COLO668 (cell line): ENCODE data around the gene RANGRF.
A peak's percentile ranks its signal among the peaks of the same experiment; 100 is the strongest.

Source experiments
- DNase-seq: peaks from one replicate; lab custom pipeline; 2025; ENCODE audit not compliant: unreplicated experiment; lab: John Stamatoyannopoulos, UW

Gene RANGRF

DNA sequence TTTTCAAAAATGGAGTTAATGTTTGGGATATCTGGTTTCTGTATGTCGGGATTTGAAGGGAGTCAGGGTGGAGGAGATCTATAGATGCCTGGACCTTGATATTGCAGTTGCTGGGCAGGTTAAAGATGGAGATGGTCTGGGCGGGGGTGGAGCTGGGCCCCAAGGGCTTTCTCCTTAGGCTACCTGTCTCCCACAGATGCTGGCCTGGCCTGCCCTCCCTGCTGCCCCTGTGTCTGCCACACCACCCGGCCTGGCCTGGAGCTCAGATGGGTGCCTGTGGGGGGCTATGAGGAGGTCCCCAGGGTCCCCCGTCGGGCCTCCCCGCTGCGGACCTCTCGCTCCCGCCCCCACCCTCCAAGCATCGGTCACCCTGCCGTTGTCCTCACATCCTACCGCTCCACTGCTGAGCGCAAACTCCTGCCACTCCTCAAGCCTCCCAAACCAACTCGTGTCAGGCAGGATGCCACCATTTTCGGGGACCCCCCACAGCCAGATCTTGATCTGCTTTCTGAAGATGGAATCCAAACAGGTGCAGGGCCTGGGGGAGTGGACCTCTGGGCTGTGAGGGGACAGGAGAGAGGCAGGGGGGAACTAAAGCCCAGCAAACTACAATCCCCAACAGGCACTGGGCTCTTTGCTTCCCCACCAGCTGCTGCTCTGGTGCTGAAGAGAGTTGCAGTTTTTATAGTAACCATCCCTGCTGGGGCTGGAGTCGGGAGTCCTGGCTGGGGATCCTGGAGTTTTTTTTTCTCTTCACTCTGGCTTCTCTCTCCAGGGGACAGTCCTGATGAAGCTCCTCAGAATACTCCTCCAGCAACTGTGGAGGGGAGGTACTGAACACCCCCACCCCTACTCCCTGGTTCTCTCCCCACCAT is 24.5 kb downstream of the RANGRF start:
- no peak for DNase-seq

DNA sequence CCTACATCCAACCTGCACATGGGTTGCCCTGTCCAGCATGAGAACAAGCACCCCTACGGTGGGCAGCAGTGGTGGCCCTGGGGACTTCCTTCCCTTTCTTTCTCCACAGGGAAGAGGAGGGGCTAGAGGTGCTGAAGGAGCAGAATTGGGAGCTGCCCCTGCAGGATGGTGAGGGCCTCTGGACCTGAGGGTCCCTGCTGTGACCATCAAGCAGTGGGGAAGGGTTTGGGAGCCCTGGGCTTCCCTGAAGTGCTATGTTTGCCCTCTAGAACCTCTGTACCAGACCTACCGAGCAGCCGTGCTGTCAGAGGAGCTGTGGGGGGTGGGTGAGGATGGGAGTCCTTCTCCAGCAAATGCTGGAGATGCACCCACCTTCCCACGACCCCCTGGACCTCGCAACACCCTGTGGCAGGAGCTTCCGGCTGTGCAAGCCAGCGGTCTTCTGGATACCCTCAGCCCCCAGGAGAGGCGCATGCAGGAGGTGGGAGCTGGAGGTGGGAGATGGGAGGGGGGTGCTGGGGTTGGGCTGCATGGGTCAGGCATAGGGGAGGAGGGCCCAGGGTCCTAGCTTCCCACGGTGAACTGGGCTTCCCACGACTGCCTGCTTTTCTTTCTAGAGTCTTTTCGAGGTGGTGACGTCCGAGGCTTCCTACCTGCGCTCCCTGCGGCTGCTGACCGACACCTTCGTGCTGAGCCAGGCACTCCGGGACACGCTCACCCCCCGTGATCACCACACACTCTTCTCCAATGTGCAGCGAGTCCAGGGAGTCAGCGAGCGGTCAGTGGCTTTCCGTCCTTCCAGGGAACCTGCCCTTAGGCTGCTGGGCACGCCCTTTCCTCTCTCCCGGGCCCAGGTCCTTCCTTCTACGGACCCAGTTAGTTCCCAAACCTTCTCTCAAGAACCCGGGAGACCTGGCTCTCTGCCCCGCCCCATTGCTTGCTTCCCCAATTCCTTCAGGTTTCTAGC is 26.6 kb downstream of the RANGRF start:
- no peak for DNase-seq

DNA sequence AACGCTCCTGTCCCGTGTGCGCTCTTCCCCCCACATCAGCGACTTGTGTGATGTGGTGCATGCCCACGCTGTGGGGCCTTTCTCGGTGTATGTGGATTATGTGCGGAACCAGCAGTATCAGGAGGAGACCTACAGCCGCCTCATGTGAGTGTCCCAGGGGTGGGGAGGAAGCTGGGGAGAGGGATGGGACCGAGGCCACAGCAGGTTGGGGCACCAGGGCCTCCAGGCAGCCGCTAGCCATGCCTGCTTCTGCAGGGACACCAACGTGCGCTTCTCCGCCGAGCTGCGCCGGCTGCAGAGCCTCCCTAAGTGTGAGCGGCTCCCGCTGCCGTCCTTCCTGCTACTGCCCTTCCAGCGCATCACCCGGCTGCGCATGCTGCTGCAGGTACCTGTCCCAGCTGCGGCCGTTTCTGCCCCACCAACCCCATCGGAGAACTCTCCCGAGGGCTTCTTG is 27.3 kb downstream of the RANGRF start:
- peak; percentile 2 for DNase-seq

DNA sequence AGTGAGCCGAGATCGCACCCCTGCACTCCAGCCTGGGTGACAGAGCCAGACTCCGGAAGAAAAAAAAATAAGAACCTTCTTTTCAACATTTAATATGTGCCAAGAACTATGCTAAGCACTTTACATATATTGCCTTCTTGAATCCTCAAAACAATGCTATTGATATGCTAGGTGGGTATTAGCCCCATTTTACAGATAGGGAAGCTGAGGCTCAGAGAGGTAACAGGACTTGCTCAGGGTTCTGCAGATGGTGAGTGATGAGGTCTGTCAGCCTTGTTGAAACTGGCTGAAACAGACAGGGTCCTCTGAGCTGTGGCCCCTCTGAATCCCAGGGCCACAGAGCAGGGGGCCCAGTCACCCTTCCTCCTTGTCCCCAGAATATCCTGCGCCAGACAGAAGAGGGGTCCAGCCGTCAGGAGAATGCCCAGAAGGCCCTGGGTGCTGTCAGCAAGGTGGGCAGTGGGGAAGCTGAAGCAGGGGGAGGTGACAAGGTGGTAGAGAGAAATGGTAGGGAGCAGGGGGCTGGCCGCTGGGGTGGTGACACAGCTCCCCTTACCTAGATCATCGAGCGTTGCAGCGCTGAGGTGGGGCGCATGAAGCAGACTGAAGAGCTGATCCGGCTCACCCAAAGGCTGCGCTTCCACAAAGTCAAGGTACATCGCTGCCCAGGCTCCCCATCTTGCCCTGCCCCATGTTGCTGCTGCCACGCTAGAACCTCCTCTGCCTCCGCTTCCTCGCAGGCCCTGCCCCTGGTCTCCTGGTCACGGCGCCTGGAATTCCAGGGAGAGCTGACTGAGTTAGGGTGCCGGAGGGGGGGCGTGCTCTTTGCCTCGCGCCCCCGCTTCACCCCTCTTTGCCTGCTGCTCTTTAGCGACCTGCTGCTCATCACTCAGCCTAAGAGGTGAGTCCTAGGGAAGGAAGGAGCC is 29.8 kb downstream of the RANGRF start:
- DNase-seq = no peak

DNA sequence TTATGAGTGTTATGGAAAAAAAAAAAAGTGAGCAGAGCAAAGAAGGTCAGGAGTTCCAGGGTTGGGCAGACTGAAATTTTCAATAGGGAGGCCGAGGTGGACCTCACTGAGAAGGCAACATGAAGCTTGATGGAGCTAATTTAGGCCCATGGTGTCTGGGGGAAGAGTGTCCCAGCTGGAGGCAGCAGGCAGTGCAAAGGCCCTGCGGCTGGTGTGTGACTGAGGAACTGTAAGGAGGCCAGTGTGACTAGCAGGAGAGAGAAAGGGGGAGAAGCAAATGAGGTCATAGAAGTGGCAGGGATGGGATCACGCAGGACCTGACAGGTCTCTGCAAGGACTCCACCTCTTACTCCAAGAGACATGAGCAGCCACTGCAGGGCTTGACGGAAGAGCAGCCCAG is 31.8 kb downstream of the RANGRF start:
- DNase-seq = no peak

DNA sequence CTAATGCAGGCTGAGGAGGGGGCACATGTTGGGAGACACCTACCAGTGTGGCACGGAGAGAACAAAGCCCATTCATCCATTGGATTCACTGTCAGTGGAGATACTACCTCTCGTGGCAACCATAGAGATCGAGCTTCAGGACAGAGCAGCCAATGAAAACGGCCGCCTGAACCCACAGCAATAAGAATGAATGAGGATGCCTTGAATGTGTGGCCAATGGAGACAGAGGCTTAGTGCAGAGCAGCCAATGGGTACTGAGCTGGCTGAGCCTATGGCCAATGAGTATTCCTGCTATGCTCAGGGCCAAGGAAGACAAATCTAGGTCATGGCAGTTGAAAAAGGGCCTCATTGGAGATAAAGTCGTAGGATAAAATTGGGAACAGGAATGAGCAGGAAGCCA is 32.5 kb downstream of the RANGRF start:
- DNase-seq = no peak

DNA sequence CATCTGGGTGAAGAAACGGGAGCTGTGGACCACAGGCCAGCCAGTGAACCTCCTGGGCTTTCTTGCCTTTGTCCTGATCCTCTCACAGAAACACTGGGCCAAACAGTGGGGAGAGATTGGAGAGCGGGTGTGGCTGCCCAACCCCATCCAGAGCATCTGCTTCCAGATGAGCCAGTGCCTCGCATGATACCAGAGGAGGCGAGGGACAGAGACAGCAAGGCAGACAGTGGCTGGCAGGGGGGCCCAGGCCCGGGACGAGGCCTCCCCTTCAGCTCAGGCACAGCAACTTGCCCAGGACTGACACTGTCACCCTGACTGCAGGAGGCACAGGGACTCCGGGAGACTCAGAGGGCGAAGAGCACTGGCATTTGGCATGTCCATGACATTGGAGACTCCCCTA is 33.6 kb downstream of the RANGRF start:
- DNase-seq = no peak

DNA sequence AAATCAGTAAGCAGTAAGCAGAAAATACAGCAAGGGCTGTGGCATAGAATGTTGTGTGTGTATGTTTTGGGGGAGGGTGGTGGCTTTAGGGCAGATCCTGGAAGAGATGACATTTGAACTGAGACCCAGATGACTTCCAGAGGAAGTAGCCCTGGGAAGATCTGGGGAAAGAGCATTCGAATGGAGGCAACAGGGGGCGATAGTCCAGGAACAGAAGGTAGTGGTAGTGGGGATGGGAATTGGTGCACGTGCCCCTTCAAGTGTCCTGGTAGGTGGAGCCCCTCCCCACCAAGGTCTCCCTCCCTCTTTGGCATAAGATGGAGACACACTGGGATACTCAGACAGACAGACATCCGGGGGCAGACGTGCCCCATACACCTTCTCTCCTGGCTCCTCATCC is 35.7 kb downstream of the RANGRF start:
- no peak for DNase-seq

DNA sequence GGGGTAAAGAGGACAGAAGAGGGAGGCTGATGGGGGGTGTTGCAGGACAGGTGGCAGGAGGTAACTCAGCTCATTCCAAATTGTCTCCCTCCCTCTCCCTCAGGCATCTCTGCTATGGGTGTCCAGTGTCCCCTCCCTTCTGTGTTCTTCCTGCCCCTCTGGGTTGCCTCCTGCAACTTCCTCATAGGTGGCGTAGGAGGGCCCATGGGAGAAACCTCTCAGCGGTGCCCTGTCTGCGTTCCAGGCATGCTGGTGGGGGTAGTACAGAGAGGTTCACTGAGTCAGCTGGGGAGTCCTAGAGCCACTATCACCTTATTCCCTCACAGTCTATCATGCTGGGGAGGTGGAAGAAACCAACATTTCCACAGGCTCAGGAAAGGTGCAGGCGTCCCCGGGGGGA is 36.5 kb downstream of the RANGRF start:
- no peak for DNase-seq

DNA sequence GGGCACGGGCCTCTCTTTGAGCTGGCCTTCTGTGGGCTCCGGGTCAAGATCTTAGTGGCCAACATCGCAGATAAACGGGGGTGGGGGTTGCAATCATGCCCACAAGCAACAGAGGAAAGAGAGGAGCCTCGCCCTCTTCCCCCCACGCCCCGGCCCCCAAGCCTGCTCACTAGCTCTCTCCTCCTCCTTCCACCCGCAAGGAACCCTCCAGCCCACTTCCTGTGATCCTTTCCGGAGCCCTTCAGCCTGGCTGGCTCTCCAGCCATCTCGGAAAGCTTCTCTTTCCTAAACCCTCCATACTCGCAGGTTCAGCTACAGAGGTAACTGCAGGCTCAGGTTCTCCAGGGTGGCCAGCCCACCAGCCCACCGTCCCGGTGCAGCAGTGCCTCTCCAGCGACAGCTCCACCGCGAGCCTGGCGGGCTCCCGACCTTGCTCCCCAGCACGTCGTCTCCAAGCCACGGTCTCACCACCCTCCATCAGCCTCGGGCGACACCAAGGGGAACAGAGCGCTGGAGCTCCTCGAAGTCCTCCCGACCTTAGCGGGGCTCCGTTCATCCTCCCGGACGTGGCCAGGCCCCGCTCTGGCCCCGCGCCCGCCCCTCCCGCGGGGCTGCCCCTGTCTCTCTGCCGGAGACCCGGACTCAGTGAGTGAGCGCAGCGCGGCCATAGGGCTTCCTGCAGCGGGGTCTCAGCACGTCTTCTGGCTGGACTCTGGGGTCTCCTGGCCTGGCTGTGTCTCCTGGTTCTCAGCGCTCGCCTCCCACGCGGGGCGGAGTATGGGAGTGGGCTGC is 38.2 kb downstream of the RANGRF start:
- no peak for DNase-seq

DNA sequence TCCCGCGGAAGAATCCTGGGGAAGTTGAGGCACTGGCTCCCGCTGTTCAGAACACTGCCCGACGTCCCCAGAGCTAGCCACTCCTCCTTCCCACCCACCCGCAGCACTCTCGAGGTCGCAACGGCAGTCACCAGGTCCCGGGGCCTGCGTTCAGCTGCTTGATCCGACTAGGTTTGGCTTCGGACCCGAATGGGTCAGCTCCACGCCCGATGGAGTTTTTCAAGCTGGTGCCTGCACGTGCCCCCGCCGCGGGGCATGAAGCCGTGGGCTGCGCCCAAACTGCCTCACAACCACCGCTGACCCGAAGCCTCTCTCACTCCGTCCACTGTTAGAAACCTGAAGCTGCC is 38.8 kb downstream of the RANGRF start:
- no peak for DNase-seq

DNA sequence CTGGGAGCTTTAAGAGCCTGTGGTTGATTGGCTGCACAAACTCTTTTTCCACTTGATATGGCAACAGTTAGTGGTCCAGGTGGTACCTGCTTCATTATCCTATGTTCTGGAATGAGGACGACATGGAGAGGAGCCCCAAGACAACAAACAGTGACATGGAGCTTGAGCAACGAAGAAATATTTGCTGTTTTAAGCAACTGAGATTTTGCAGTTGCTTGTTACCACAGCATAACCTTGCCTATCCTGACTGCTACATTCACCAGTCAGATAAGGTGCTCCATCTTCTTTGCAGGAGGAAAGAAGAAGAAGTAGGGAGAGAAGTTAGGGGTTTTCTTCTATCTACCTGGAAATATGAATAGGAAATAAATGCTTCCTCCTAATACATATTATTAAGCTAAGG is 43.7 kb downstream of the RANGRF start:
- no peak for DNase-seq

DNA sequence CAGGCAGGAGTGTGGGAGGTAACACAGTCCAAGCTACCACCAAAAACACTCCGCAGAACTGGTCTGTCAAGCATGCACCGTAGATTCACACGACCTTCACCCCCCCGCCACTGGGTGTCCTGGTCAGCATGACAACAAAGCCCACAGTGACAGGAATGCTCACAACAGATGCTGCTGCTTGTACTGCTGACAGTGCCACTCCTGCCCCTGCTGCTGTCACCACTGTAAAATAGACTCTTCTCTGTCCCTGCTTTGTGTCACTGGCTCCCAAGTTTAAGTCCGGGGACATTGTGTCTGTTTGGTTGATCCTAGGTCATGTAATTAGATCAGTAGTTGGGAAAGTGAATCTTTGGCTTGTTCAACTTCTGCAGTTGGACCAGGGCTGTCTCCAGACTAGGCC is 44.2 kb downstream of the RANGRF start:
- DNase-seq = no peak

DNA sequence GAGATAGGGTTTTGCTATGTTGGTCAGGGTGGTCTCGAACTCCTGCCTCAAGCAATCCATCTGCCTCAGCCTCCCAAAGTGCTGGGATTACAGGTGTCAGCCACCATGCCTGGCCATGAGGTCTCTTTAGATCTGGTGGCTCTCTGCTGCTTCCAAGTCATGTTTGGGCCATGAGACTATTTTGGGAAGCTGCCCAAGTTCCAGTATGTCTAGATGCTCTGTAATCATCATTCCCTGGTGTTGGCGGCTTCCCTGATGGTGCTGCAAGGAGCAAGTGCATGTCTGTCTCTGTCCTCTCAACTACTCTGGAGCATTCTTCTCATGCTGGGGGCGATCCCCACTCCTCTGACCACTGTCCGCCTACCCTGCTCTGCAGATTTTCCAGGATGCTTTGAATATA is 44.8 kb downstream of the RANGRF start:
- no peak for DNase-seq

DNA sequence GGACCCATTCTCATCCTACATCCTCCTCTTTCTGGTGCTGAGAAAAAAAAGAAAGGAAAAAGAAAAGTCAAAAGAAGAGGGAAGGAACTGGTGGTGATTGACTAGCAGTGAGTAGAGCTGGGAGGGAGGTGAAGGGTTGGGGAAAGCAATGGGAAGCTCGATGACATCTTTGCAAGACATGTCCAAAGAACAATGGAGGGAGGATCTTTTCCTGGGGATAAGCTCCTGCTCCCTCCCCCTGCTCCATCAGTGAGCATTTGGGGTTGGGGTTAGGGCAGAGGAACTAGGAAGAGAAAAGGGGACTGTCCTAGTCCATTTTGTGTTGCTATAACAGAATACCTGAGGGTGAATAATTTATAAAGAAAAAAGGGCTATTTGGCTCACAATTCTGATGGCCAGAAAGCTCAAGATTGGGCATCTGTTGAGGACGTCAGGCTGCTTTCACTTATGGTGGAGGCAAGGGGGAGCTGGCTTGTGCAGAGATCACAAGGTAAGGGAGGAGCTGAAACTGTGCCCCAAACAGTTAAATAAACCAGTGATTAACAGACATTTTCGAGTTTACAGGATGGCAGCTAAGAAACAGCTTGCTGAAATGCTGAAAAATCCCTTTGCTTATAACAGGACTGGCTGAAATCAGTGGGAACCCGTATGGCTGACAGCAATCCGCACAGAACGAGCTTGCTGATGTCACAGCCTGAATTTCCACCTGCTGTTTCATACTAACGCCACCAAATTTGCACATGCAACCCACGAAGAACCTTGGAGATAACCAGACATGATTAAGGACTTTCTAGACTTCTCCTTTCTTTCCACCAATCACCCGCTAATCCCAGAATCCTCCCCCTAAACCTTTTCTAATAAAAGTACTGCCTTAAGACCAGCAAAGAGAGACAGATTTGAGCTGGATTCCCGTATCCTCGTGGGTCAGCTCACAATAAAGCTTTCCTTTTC is 49.6 kb downstream of the RANGRF start:
- DNase-seq = no peak

DNA sequence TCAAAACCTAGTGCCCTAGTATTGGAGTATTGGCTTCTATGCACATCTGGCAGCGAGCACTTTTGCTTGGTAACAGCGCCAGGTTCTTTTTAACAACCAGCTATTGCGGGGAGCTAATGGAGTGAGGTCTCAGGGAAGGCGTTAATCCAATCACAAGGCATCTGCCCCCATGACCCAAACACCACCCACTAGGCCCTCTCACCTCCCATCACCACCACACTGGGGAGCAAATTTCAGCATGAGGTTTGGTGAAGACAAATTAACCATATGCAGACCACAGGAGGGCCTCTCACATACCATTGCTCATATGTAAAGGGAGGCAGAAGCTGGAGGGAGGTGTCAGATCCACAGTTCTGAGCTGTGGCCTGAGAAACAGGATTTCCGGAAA is 50.3 kb downstream of the RANGRF start:
- no peak for DNase-seq

DNA sequence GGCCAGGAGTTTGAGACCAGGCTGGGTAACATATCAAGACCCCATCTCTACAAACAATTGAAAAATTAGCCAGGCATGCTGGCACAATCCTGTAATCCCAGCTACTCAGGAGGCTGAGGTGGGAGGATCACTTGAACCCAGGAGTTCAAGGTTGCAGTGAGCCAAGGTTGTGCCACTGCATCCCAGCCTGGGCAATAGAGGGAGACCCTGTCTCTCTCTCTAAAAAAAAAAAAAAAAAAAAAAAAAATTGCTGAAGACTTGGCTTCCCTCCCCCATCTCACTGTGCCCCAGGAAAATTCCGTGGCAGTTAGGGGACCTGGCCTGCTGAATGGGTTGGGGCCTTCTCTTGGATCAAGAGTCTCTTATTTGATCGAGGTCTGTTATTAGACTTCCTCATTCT is 51.1 kb downstream of the RANGRF start, which contains the start of gene ODF4:
Gene ODF4, plus strand, starts transcription at position 301 of the 400 bp plus-strand sequence. CDS start 212 bp downstream, outside the sequence.
- no peak for DNase-seq
